RWPE2 (cell line): ENCODE data around the gene NRG4.
"Not testable (repeated sequence)": the region's sequence is repeated elsewhere in the genome, so short reads cannot be mapped to it uniquely, and the experiment has no call there.

Experiments used
- ATAC-seq: fragments of 200-7000 bp; cut with Tn5 transposase; 3 replicates; pipeline ENCODE4 v1.9.1; 2021; ENCODE audit warnings: low read depth
- DNase-seq: peaks from one replicate; pipeline ENCODE4 v3.0.0-alpha.2; 2020; ENCODE audit warnings: low spot score
- H3K27ac ChIP-seq: fragments of 450-650 bp; 2 replicates; pipeline ENCODE4 v1.5.1; 2017; ENCODE audit warnings: mild to moderate bottlenecking; ENCODE audit not compliant: poor library complexity, severe bottlenecking
- H3K27me3 ChIP-seq: fragments of 250-450 bp; sonication (Bioruptor Pico); 2 replicates; pipeline ENCODE4 v1.5.1; 2021; ENCODE audit warnings: mild to moderate bottlenecking, moderate library complexity; ENCODE audit not compliant: insufficient read depth, poor library complexity, severe bottlenecking
- H3K36me3 ChIP-seq: fragments of 250-450 bp; sonication (Bioruptor Pico); 2 replicates; pipeline ENCODE4 v1.5.1; 2020; ENCODE audit warnings: low read depth, mild to moderate bottlenecking, moderate library complexity
- H3K4me1 ChIP-seq: fragments of 250-450 bp; sonication (Bioruptor Pico); 2 replicates; pipeline ENCODE4 v1.5.1; 2021; ENCODE audit warnings: mild to moderate bottlenecking, moderate library complexity; ENCODE audit not compliant: insufficient read depth, poor library complexity, severe bottlenecking
- H3K4me3 ChIP-seq: fragments of 250-450 bp; sonication (Bioruptor Pico); 2 replicates; pipeline ENCODE4 v1.5.1; 2021; ENCODE audit warnings: mild to moderate bottlenecking, moderate library complexity; ENCODE audit not compliant: severe bottlenecking
- H3K9me3 ChIP-seq: fragments of 250-450 bp; sonication (Bioruptor Pico); 2 replicates; pipeline ENCODE4 v1.5.1; 2021; ENCODE audit warnings: mild to moderate bottlenecking, moderate library complexity; ENCODE audit not compliant: severe bottlenecking
- TF ChIP-seq, protein P1 (sequence below): fragments of 450-650 bp; IDR thresholded peaks from one replicate; pipeline ENCODE4 v1.5.1; 2017; ENCODE audit warnings: mild to moderate bottlenecking, moderate library complexity; ENCODE audit not compliant: poor library complexity, severe bottlenecking

NRG4 gene

DNA sequence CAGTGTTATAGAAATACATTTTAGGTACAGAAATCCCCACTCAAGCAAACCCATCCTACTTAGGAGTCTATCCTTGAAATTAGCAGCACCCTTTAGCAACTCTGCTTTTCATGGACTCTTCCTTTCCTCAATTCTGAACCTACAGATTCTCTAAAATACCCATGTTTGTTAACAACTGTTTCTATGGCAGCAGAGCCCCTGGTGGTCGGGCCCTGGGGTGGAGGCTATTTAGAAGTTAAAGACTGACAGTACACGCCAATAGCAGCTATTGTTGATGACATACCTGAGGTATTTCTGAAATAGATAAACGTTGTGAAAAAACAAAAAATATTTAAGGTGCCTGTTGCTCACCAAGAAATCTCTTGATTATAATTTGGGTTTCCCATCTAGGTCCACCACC lies 23.4 kb upstream of the NRG4 start:
- Histone ChIP-seq H3K4me1 (no peaks in the 10 kb centered on the region), H3K27ac (no peak overlapping the region), H3K9me3 (peaks cover 6% of the 10 kb centered on the region), H3K27me3 (peaks cover 15% of the 10 kb centered on the region), H3K36me3 (no peaks in the 10 kb centered on the region), H3K4me3 (no peak overlapping the region)
- TF ChIP-seq, protein P1, sequence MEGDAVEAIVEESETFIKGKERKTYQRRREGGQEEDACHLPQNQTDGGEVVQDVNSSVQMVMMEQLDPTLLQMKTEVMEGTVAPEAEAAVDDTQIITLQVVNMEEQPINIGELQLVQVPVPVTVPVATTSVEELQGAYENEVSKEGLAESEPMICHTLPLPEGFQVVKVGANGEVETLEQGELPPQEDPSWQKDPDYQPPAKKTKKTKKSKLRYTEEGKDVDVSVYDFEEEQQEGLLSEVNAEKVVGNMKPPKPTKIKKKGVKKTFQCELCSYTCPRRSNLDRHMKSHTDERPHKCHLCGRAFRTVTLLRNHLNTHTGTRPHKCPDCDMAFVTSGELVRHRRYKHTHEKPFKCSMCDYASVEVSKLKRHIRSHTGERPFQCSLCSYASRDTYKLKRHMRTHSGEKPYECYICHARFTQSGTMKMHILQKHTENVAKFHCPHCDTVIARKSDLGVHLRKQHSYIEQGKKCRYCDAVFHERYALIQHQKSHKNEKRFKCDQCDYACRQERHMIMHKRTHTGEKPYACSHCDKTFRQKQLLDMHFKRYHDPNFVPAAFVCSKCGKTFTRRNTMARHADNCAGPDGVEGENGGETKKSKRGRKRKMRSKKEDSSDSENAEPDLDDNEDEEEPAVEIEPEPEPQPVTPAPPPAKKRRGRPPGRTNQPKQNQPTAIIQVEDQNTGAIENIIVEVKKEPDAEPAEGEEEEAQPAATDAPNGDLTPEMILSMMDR, result no peak
- DNase-seq, result no peak
- no peak for ATAC-seq

DNA sequence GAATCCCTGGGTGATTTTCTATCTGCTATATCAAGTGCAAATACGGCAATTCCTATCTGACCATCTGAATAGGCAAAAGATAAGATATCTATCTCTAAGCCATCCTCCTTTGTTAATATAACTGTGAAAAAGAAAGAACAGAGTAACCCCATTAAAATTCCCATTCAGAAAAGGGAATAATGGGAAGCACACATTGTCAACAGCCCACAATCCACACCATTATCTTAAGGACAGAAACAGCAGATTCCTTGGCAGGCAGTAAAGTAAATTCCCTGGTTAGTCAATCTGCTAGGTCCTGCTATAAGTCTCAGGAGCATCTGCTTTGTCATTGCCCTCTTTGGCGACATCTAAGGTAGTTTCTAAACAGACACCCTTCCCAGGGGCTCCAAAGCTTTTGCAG lies 21.9 kb upstream of the NRG4 start:
- H3K4me1 ChIP-seq, result no peaks in the 10 kb centered on the region
- H3K27me3 ChIP-seq, result peaks cover 13% of the 10 kb centered on the region
- TF ChIP-seq, protein P1, result no peak
- H3K9me3 ChIP-seq, result peaks cover 1% of the 10 kb centered on the region
- H3K4me3 ChIP-seq, result no peak overlapping the region
- ATAC-seq, result no peak
- no peak overlapping the region for H3K27ac ChIP-seq
- H3K36me3 ChIP-seq, result no peaks in the 10 kb centered on the region
- no peak for DNase-seq

DNA sequence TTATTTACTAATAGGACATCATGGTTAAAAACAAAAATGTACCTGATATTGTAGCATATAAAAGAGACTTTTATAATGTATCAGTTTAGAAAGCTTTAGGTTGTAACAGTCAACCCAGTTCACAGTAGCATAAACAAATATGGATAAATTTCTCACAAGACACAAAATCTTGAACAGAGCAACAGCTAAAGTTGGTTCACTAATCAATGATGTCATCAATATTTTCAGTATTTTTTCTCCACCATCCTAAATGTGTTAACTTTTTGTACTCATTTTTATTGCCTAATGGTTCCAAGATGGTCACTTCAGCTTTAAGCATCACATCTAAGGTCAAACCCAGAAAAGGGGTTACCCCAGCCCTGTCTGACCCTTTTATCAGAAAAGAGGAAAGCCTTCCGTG lies 21.2 kb upstream of the NRG4 start:
- DNase-seq (no peak), ATAC-seq (no peak)
- no peaks in the 10 kb centered on the region for H3K36me3 ChIP-seq
- TF ChIP-seq, protein P1, result no peak
- H3K4me1 ChIP-seq, result no peaks in the 10 kb centered on the region
- no peak overlapping the region for H3K27ac ChIP-seq
- H3K27me3 ChIP-seq, result peaks cover 13% of the 10 kb centered on the region
- no peak overlapping the region for H3K4me3 ChIP-seq
- H3K9me3 ChIP-seq, result no peaks in the 10 kb centered on the region

DNA sequence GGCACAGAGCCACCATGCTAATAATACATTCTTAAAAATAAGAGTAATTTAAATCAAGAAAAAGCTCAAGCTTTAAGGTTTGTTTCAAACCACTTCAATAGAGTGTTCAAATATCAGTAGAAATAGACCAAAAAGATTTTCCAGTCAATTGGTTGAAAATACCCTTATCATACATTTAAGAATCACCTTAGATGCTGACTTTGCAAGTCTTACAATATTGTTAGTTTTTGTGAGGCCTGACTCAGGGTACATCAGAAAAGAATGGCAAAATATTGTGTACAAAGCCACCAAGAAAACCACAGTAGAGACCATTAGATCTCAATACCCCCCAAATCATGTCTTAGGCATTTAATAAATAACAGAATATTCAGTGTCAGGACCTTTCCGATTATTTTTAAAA lies 19.8 kb upstream of the NRG4 start:
- no peak overlapping the region for H3K4me3 ChIP-seq
- TF ChIP-seq, protein P1, result no peak
- DNase-seq (no peak), ATAC-seq (no peak)
- peaks cover 13% of the 10 kb centered on the region for H3K27me3 ChIP-seq
- no peak overlapping the region for H3K27ac ChIP-seq
- no peaks in the 10 kb centered on the region for H3K36me3 ChIP-seq
- no peaks in the 10 kb centered on the region for H3K4me1 ChIP-seq
- H3K9me3 ChIP-seq, result no peaks in the 10 kb centered on the region

DNA sequence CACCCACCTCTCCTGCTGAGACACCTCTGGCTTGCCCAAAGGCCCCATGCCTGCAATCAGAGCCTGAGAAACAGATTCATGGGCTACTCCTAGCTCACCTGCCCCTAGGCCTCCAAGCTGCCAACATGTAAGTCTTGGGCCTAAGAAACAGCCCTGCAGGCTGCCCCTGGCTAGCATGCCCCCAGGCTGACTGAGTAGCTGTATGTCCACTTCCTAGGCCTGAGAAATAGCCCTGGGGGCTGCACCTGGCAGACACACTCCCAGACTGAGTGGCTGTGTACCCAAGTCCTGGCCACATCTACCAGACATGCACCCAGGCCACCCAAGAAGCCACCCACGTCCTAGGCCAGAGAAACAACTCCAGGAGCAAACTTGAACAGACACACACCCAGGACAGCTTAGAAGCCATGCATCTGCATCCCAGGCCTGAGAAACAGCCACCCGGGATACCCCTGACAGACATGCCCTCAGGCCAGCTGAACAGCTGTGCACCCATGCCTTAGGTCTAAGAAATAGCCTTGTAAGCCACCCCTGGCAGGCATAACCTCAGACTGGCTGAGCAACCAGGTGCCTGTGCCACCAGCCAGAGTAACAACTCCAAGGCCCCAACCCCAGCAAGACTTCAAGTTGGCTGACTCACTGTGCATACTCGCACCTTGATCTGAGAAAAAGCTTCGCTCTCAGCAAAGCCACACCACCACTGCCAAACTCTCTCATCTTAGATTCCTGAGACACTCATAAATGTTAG lies 12.0 kb upstream of the NRG4 start:
- no peak overlapping the region for H3K4me3 ChIP-seq
- no peak overlapping the region for H3K27ac ChIP-seq
- TF ChIP-seq, protein P1, result no peak
- no peaks in the 10 kb centered on the region for H3K27me3 ChIP-seq
- no peaks in the 10 kb centered on the region for H3K4me1 ChIP-seq
- ATAC-seq, result no peak
- DNase-seq, result no peak
- H3K9me3 ChIP-seq, result peaks cover 11% of the 10 kb centered on the region
- H3K36me3 ChIP-seq, result no peaks in the 10 kb centered on the region

DNA sequence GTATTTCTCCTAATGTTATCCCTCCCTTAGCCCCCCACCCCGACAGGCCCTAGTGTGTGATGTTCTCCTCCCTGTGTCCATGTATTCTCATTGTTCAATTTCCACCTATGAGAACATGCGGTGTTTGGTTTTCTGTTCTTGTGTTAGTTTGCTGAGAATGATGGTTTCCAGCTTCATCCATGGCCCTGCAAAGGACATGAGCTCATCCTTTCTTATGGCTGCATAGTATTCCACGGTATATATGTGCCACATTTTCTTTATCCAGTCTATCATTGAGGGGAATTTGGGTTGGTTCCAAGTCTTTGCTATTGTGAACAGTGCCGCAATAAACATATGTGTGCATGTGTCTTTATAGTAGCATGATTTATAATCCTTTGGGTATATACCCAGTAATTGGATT lies 1.2 kb upstream of the NRG4 start:
- DNase-seq, ATAC-seq, H3K4me3 ChIP-seq, H3K9me3 ChIP-seq, H3K27ac ChIP-seq, H3K27me3 ChIP-seq, H3K36me3 ChIP-seq, H3K4me1 ChIP-seq: not testable (repeated sequence)
